Type B pancreatic cell (in vitro differentiated cells): ENCODE results near the gene TM2D3. TPM values are rescaled to one million over a fixed set of nuclear protein-coding genes. Genes with fewer than 3 reads are reported as not detected.
"Not testable (repeated sequence)": the region's sequence is repeated elsewhere in the genome, so short reads cannot be mapped to it uniquely, and the experiment has no call there.

Experiments used
- DNase-seq: peaks from one replicate; pipeline ENCODE4 v3.0.0; 2021; ENCODE audit warnings: mixed read lengths; ENCODE audit not compliant: unreplicated experiment; ENCODE audit errors: extremely low spot score
- H3K27ac Mint-ChIP-seq: 2 replicates; pipeline ENCODE4 v1.8.0; 2021; ENCODE audit warnings: mild to moderate bottlenecking, mixed read lengths
- H3K27me3 Mint-ChIP-seq: 2 replicates; pipeline ENCODE4 v1.8.0; 2021; ENCODE audit warnings: mixed read lengths
- H3K36me3 Mint-ChIP-seq: 2 replicates; pipeline ENCODE4 v1.8.0; 2021; ENCODE audit warnings: mixed read lengths
- H3K4me1 Mint-ChIP-seq: one replicate; pipeline ENCODE4 v1.8.0; 2021; ENCODE audit warnings: mixed read lengths; ENCODE audit not compliant: unreplicated experiment
- H3K4me3 Mint-ChIP-seq: 2 replicates; pipeline ENCODE4 v1.8.0; 2021; ENCODE audit warnings: mild to moderate bottlenecking, mixed read lengths
- H3K9me3 Mint-ChIP-seq: 2 replicates; pipeline ENCODE4 v1.8.0; 2021; ENCODE audit warnings: mixed read lengths
- CTCF ChIP-seq: fragments of 200-600 bp; sonication (generic); conservative IDR thresholded peaks from 2 replicates; pipeline ENCODE4 v1.5.0; 2021; ENCODE audit warnings: antibody characterized with exemption, mild to moderate bottlenecking
- total RNA-seq: library from RNA; stranded (reverse); gene quantifications from 2 replicates; pipeline ENCODE4 v1.2.1, GENCODE V29; 2021; ENCODE audit warnings: low replicate concordance

TM2D3 gene
- total RNA-seq, 1 donor from 2014 or later = 50.0 TPM

DNA sequence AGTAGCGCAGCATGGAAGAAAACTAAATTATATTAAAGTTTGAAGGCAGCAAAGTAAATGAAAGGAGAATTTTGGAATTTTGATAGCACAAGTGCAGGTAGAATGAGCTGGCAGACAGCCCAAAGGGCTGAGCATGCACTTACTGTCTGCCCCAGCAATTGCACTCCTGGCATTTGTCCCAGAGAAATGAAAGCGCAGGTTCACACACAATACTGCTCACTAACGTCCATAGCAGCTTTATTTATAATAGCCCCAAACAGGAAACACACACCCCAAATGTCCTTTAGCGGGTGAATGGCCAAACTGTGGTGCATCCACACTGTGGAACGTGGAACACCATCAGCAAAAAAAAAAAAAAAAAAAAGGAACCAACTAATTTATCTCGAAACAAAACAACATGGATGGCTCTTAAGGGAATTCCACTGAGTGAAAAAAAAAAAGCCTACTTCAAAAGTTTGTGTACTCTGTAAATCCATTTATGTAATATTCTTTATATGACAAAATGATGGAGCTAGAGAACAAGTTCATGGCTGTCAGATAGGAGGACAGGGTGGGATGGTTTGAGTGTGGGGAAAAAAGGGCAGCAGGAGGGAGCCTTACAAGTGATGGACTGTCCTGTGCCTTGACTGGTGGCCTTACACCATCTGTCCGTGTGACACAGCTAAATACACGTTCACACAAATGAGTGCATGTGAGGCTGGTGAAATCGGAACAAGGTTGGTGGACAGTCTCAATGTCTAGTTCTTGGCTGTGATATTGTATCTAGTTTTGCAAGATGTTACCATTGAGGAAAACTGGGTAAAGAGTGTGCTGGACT is 6.0 kb upstream of the TM2D3 start:
- no peak overlapping the region for H3K27ac Mint-ChIP-seq

GRCh38 chr15:101657171-101657570 is 5.0 kb upstream of the TM2D3 start:
- no peak for TF ChIP-seq CTCF
- Mint-ChIP-seq H3K4me1 (peaks cover 3% of the 10 kb centered on the region), H3K36me3 (peaks cover 3% of the 10 kb centered on the region), H3K4me3 (no peak overlapping the region), H3K9me3 (no peaks in the 10 kb centered on the region), H3K27me3 (no peaks in the 10 kb centered on the region), H3K27ac (no peak overlapping the region)
- DNase-seq = no peak

More for the DNA sequence above, 6.0 kb upstream of the TM2D3 start:
- TF ChIP-seq CTCF = no peak
- Mint-ChIP-seq H3K36me3 (peaks cover 3% of the 10 kb centered on the region), H3K27me3 (no peaks in the 10 kb centered on the region), H3K9me3 (no peaks in the 10 kb centered on the region), H3K4me1 (peaks cover 3% of the 10 kb centered on the region), H3K4me3 (no peak overlapping the region)
- DNase-seq = no peak

- H3K4me1 Mint-ChIP-seq = peaks cover 12% of the 10 kb centered on the region
- not testable (repeated sequence) for H3K9me3 Mint-ChIP-seq, H3K27me3 Mint-ChIP-seq, DNase-seq, H3K36me3 Mint-ChIP-seq
- peak overlapping the region; percentile 74 for H3K4me3 Mint-ChIP-seq
- H3K27ac Mint-ChIP-seq = peak overlapping the region; percentile 43
These were observed 2.6 kb upstream of the TM2D3 start for GRCh38 chr15:101654624-101655337.

DNA sequence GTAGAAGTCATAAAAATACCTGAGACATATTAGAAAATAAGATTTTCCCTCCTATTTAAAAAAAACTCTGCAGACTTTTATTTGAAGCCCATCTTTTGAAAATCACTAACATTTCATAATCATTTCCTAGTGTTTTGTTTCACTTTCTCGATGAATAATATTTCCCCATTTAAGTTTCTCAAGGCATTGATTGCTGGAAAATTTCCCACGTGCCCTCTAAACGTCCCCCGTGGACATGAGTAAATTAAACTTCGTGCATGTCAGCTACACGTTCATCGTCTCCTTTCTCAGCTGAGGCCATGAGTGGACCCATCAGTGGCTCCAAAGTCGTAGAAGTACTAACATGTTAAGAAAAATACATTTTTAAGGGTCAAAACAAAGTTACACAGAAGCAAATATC is 2.0 kb upstream of the TM2D3 start:
- Mint-ChIP-seq H3K4me1 (peaks cover 12% of the 10 kb centered on the region), H3K27me3 (no peaks in the 10 kb centered on the region), H3K27ac (peak overlapping the region; percentile 43), H3K4me3 (peak overlapping the region; percentile 74), H3K9me3 (no peaks in the 10 kb centered on the region), H3K36me3 (peaks cover 3% of the 10 kb centered on the region)
- DNase-seq = no peak
- no peak for TF ChIP-seq CTCF

- H3K27ac Mint-ChIP-seq = peak overlapping the region; percentile 84
- H3K36me3 Mint-ChIP-seq = peaks cover 3% of the 10 kb centered on the region
- no peak for TF ChIP-seq CTCF
- no peak for DNase-seq
- H3K9me3 Mint-ChIP-seq = no peaks in the 10 kb centered on the region
- H3K4me1 Mint-ChIP-seq = peaks cover 12% of the 10 kb centered on the region
- no peaks in the 10 kb centered on the region for H3K27me3 Mint-ChIP-seq
- peak overlapping the region; percentile 86 for H3K4me3 Mint-ChIP-seq
These were observed 727 bp upstream of the TM2D3 start for GRCh38 chr15:101652786-101653430.
